Stimulated activated CD8-positive, alpha-beta memory T cell treated with anti-CD3 and anti-CD28 coated beads, Interleukin-15, amount 100 ng/mL, for 4 hours (primary cell): ENCODE measurements around the gene GLS2.
"Not testable (repeated sequence)": the region's sequence is repeated elsewhere in the genome, so short reads cannot be mapped to it uniquely, and the experiment has no call there.

ENCODE experiments used
- DNase-seq, 2 donors: peaks; one replicate each; pipeline ENCODE4 v3.0.0-alpha.2; 2020; ENCODE audit warnings: low read depth in 2 of 2

Gene GLS2

GRCh38 chr12:56448860-56449621 is 38.9 kb downstream of the GLS2 start, which contains the start of gene TIMELESS:
Gene TIMELESS, minus strand, starts transcription at chr12:56449426. Its CDS starts 15,256 bp downstream, at chr12:56434170.
- peak; percentile 69 to 71 for DNase-seq

GRCh38 chr12:56443208-56443607 is 44.8 kb downstream of the GLS2 start:
- DNase-seq = not testable (repeated sequence)

- no peak for DNase-seq
Measured at GRCh38 chr12:56437430-56438176, 50.4 kb downstream of the GLS2 start.

GRCh38 chr12:56434828-56435227 is 53.1 kb downstream of the GLS2 start:
- no peak for DNase-seq

GRCh38 chr12:56431850-56432249 is 56.1 kb downstream of the GLS2 start:
- no peak for DNase-seq

GRCh38 chr12:56431288-56431687 is 56.7 kb downstream of the GLS2 start:
- DNase-seq = no peak

- DNase-seq = no peak
Measured at GRCh38 chr12:56425940-56426438, 62.0 kb downstream of the GLS2 start.

GRCh38 chr12:56425193-56425592 is 62.8 kb downstream of the GLS2 start:
- DNase-seq = no peak
